SK-N-SH treated with all-trans-retinoic acid at 6 μM for 48 hours (cell line): Measurements from ENCODE around the gene NGEF.

Source experiments
- ATAC-seq: fragments of 200-7000 bp; cut with Tn5 transposase; 3 replicates; pipeline ENCODE4 v1.9.1; 2020; ENCODE audit warnings: mild to moderate bottlenecking, moderate library complexity
- ARNTL ChIP-seq: fragments of 450-650 bp; formaldehyde crosslinking; IDR thresholded peaks from 2 replicates; pipeline ENCODE4 v1.5.0; 2020; ENCODE audit warnings: low read depth, mild to moderate bottlenecking, moderate library complexity, borderline replicate concordance
- BACH2 ChIP-seq: fragments of 250-450 bp; sonication (Bioruptor Pico); IDR thresholded peaks from 2 replicates; pipeline ENCODE4 v1.9.0; 2021; ENCODE audit warnings: mild to moderate bottlenecking, borderline replicate concordance
- CREB5 ChIP-seq: fragments of 250-450 bp; sonication (Bioruptor Pico); IDR thresholded peaks from 2 replicates; pipeline ENCODE4 v1.5.1; 2020; ENCODE audit warnings: low read depth, mild to moderate bottlenecking, moderate library complexity
- CSRNP3 ChIP-seq: fragments of 250-450 bp; sonication (Bioruptor Pico); IDR thresholded peaks from 2 replicates; pipeline ENCODE4 v1.5.1; 2021; ENCODE audit warnings: mild to moderate bottlenecking, moderate library complexity
- ESRRG ChIP-seq: fragments of 250-450 bp; sonication (Bioruptor Pico); IDR thresholded peaks from 2 replicates; pipeline ENCODE4 v1.6.1; 2021; ENCODE audit warnings: mild to moderate bottlenecking
- GLIS3 ChIP-seq: fragments of 250-450 bp; sonication (Bioruptor Pico); IDR thresholded peaks from 2 replicates; pipeline ENCODE4 v1.5.0; 2020; ENCODE audit warnings: mild to moderate bottlenecking, moderate library complexity
- ISL1 ChIP-seq: fragments of 250-450 bp; sonication (Bioruptor Pico); IDR thresholded peaks from 2 replicates; pipeline ENCODE4 v2.1.2; 2022; ENCODE audit warnings: mild to moderate bottlenecking, moderate library complexity
- OSR1 ChIP-seq: fragments of 250-450 bp; sonication (Bioruptor Pico); IDR thresholded peaks from 2 replicates; pipeline ENCODE4 v1.8.0; 2022; ENCODE audit warnings: moderate library complexity, mild to moderate bottlenecking, inconsistent platforms
- PATZ1 ChIP-seq: fragments of 250-450 bp; sonication (Bioruptor Pico); IDR thresholded peaks from 2 replicates; pipeline ENCODE4 v1.8.0; 2020; ENCODE audit warnings: mild to moderate bottlenecking, moderate library complexity, borderline replicate concordance
- POU6F1 ChIP-seq: fragments of 250-450 bp; sonication (Bioruptor Pico); IDR thresholded peaks from 2 replicates; pipeline ENCODE4 v1.8.0; 2021; ENCODE audit warnings: low read depth, mild to moderate bottlenecking, moderate library complexity, borderline replicate concordance
- PPARA ChIP-seq: fragments of 250-450 bp; sonication (Bioruptor Pico); IDR thresholded peaks from 2 replicates; pipeline ENCODE4 v1.5.0; 2020; ENCODE audit warnings: mild to moderate bottlenecking, borderline replicate concordance
- RARB ChIP-seq: fragments of 250-450 bp; sonication (Bioruptor Pico); IDR thresholded peaks from 2 replicates; pipeline ENCODE4 v1.8.0; 2021; ENCODE audit warnings: mild to moderate bottlenecking, moderate library complexity
- SNAI2 ChIP-seq: fragments of 250-450 bp; sonication (Bioruptor Pico); IDR thresholded peaks from 2 replicates; pipeline ENCODE4 v1.5.0; 2020; ENCODE audit warnings: mild to moderate bottlenecking, moderate library complexity
- TCF4 ChIP-seq: fragments of 250-450 bp; sonication (Bioruptor Pico); IDR thresholded peaks from 2 replicates; pipeline ENCODE4 v1.8.0; 2021; ENCODE audit warnings: mild to moderate bottlenecking, moderate library complexity, borderline replicate concordance
- TSHZ2 ChIP-seq: fragments of 250-450 bp; sonication (Bioruptor Pico); IDR thresholded peaks from 2 replicates; pipeline ENCODE4 v1.5.0; 2020; ENCODE audit warnings: mild to moderate bottlenecking, moderate library complexity
- ZC3H10 ChIP-seq: fragments of 250-450 bp; sonication (Bioruptor Pico); IDR thresholded peaks from 2 replicates; pipeline ENCODE4 v1.5.1; 2021; ENCODE audit warnings: mild to moderate bottlenecking, moderate library complexity
- ZFP3 ChIP-seq: fragments of 250-450 bp; sonication (Bioruptor Pico); IDR thresholded peaks from 2 replicates; pipeline ENCODE4 v1.5.0; 2020; ENCODE audit warnings: mild to moderate bottlenecking, moderate library complexity
- ZFP30 ChIP-seq: fragments of 450-650 bp; formaldehyde crosslinking; IDR thresholded peaks from 2 replicates; pipeline ENCODE4 v1.5.0; 2022; ENCODE audit warnings: mild to moderate bottlenecking, moderate library complexity
- ZNF565 ChIP-seq: fragments of 450-650 bp; formaldehyde crosslinking; conservative IDR thresholded peaks from 2 replicates; pipeline ENCODE4 v1.5.0; 2020; ENCODE audit warnings: low read depth, mild to moderate bottlenecking, moderate library complexity
- ZNF8 ChIP-seq: fragments of 450-650 bp; formaldehyde crosslinking; IDR thresholded peaks from 2 replicates; pipeline ENCODE4 v1.5.0; 2020; ENCODE audit warnings: mild to moderate bottlenecking, moderate library complexity

The NGEF gene

GRCh38 chr2:232925821-232926156 lies 87.3 kb downstream of the NGEF start:
- ATAC-seq: no peak
- no peak for TF ChIP-seq ZNF8 (CRISPR knock-in tag)
- no peak for TF ChIP-seq OSR1 (CRISPR knock-in tag)
- TF ChIP-seq ZFP3 (CRISPR knock-in tag): no peak
- TF ChIP-seq ZC3H10 (CRISPR knock-in tag): no peak
- TF ChIP-seq ZFP30 (CRISPR knock-in tag): no peak
- TF ChIP-seq SNAI2 (CRISPR knock-in tag): no peak
- TF ChIP-seq BACH2: no peak
- no peak for TF ChIP-seq CSRNP3
- TF ChIP-seq TCF4 (CRISPR knock-in tag): no peak
- TF ChIP-seq PPARA (CRISPR knock-in tag): no peak
- no peak for TF ChIP-seq POU6F1 (CRISPR knock-in tag)
- TF ChIP-seq ARNTL (CRISPR knock-in tag): no peak
- TF ChIP-seq ISL1: no peak
- no peak for TF ChIP-seq ZNF565 (CRISPR knock-in tag)
- TF ChIP-seq TSHZ2 (CRISPR knock-in tag): no peak
- TF ChIP-seq ESRRG (CRISPR knock-in tag): no peak
- TF ChIP-seq GLIS3 (CRISPR knock-in tag): no peak
- no peak for TF ChIP-seq PATZ1 (CRISPR knock-in tag)
- TF ChIP-seq RARB (CRISPR knock-in tag): no peak
- TF ChIP-seq, all 23 proteins: peak for 0

GRCh38 chr2:232925153-232925820 lies 87.8 kb downstream of the NGEF start:
- TF ChIP-seq GLIS3 (CRISPR knock-in tag) (no peak), CSRNP3 (no peak), ZC3H10 (CRISPR knock-in tag) (no peak), CREB5 (no peak), POU6F1 (CRISPR knock-in tag) (no peak), ZNF565 (CRISPR knock-in tag) (no peak)
- ATAC-seq: no peak
